Body of pancreas (tissue), 4 donors: ENCODE measurements around the gene WDR38. TPM values are rescaled to one million over a fixed set of nuclear protein-coding genes. Genes with fewer than 3 reads are reported as not detected.

Source experiments
- ATAC-seq: fragments of 150-250 bp; one replicate; pipeline ENCODE4 v1.9.1; 2016
- DNase-seq, 4 donors: peaks; one replicate each; pipeline ENCODE4 v3.0.0-alpha.2; 2019
- H3K27ac ChIP-seq, 4 donors: fragments of 200-600 bp; sonication (generic); 1 replicate in 3 of 4; 2 replicates in 1 of 4; pipeline versions ENCODE4 v1.5.1 to v1.6.1; 2016 to 2019; ENCODE audit warnings: mild to moderate bottlenecking in 1 of 4, mixed read lengths in 1 of 4, moderate library complexity in 1 of 4
- H3K27me3 ChIP-seq, 2 donors: fragments of 200-600 bp; sonication (generic); one replicate each; pipeline ENCODE4 v1.6.0; 2016; ENCODE audit warnings: mild to moderate bottlenecking in 1 of 2
- H3K36me3 ChIP-seq, 2 donors: fragments of 200-600 bp; sonication (generic); replicated peaks in 1 of 2; 2 replicates each; pipeline ENCODE4 v1.5.1; 2016; ENCODE audit warnings: low read depth in 2 of 2; ENCODE audit not compliant: insufficient read depth in 1 of 2
- H3K4me1 ChIP-seq: fragments of 200-600 bp; sonication (generic); one replicate; pipeline ENCODE4 v1.6.0; 2016
- H3K4me3 ChIP-seq, 2 donors: fragments of 200-600 bp; sonication (generic); 1 replicate in 1 of 2; 2 replicates in 1 of 2; pipeline ENCODE4 v1.5.1; 2016 to 2019
- H3K9me3 ChIP-seq, 3 donors: fragments of 200-600 bp; sonication (generic); 1 replicate in 2 of 3; 2 replicates in 1 of 3; pipeline ENCODE4 v1.5.1; 2016
- CTCF ChIP-seq, 7 experiments: fragments of 450-650 bp in 4 of 7; fragments of 200-600 bp in 3 of 7; sonication (generic) in 3 of 7; IDR thresholded peaks; one replicate each; pipeline ENCODE4 v1.5.1; 2016 to 2019; ENCODE audit warnings: antibody characterized with exemption in 7 of 7
- POLR2A ChIP-seq, 3 donors: fragments of 450-650 bp; IDR thresholded peaks; one replicate each; pipeline ENCODE4 v1.6.1; 2016; ENCODE audit warnings: antibody characterized with exemption in 3 of 3, mild to moderate bottlenecking in 2 of 3
- whole genome bisulfite sequencing, 2 donors: methylation state at CpG; one replicate each; pipeline ENCODE4 v1.1.5; 2017; 5-methylcytosine and 5-hydroxymethylcytosine counted together
- intact Hi-C: fragments of 100-400 bp; cut with DNase I; formaldehyde crosslinking; loops from one replicate; pipeline ENCODE4 v1.15.1; 2023
- total RNA-seq, 2 donors: library from RNA; depleted of rRNA; stranded (reverse); fragments of >200 nt; gene quantifications; one replicate each; pipeline ENCODE4 v1.1.0, GENCODE V29; 2016

WDR38 gene
- total RNA-seq, 2 donors from 2014 or later: 0.78 TPM; not detected in 1

DNA sequence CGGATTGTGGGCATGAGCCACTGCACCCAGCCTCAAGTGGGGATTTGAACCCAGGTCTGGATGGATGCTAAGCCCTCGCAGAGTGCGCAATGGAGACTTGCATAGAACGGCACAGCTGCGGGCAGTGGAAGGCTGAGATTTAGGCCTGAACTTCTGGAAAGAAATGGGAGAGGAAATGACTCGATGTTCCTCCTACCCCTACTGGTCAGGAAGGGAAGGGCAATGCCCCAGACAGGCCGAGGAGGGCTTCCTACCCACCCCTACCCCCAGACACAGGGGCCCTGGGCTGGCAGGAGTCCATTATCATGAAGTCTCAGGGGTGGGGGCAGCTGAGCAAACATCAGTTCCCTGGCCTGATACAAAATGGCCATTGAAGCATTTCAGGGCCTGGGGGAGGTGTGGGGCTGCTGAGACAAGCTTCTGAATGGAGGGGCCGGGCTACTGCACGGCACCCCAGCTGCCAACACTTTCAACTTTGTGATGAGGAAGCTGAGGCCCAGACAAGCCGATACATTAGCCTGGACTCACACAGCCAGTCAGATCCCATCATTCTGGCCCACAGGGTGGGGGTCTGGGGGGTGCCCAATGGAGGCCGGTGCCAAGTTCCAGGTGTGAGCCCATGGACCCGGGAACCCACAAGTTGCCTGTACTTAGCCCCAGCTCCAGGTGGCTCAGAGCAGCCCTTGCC, 13.5 kb upstream of the WDR38 start:
- peak overlapping the region in 3 of 4 donors; percentile 29 to 52 (median 44) for H3K27ac ChIP-seq
- WGBS, 2 donors: 35 to 47% methylated on average over 5 to 12 of the region's 12 CpGs
- ATAC-seq (peak; percentile 38), DNase-seq (no peak)
- no peaks in the 10 kb centered on the region for H3K36me3 ChIP-seq
- peaks cover 31% of the 10 kb centered on the region for H3K4me1 ChIP-seq
- TF ChIP-seq POLR2A (IDR thresholded peaks at IDR 0.05) (no peak), CTCF (IDR thresholded peaks at IDR 0.05) (peak; percentile 29 to 53 (median 41))
- H3K27me3 ChIP-seq: no peaks in the 10 kb centered on the region
- no peak overlapping the region for H3K4me3 ChIP-seq
- no peaks in the 10 kb centered on the region for H3K9me3 ChIP-seq
- intact Hi-C loops: loop anchor here (5.0 kb wide), 1 partner anchor 37 kb away; no protein-coding TSS in a partner anchor

GRCh38 chr9:124840300-124840833, 12.9 kb upstream of the WDR38 start:
- H3K9me3 ChIP-seq: no peaks in the 10 kb centered on the region
- peaks cover 25% of the 10 kb centered on the region for H3K4me1 ChIP-seq
- intact Hi-C loops: loop anchor here (5.0 kb wide), 1 partner anchor 38 kb away; no protein-coding TSS in a partner anchor
- H3K27ac ChIP-seq: peak overlapping the region in 3 of 4 donors; percentile 29 to 52 (median 44)
- WGBS, 2 donors: 38% methylated on average over 18 of the region's 18 CpGs; no CpG with 5 or more reads in 1 of the 2 donors
- H3K4me3 ChIP-seq: no peak overlapping the region
- no peaks in the 10 kb centered on the region for H3K27me3 ChIP-seq
- DNase-seq: peak; percentile 45 to 64 (median 53)
- peak; percentile 4 to 58 (median 36) for TF ChIP-seq CTCF (IDR thresholded peaks at IDR 0.05)
- TF ChIP-seq POLR2A (IDR thresholded peaks at IDR 0.05): no peak
- H3K36me3 ChIP-seq: no peaks in the 10 kb centered on the region
- peak; percentile 68 for ATAC-seq

GRCh38 chr9:124841075-124841821, 12.0 kb upstream of the WDR38 start:
- Histone ChIP-seq H3K36me3 (no peaks in the 10 kb centered on the region), H3K4me1 (peaks cover 16% of the 10 kb centered on the region), H3K27me3 (no peaks in the 10 kb centered on the region), H3K27ac (no peak overlapping the region), H3K4me3 (no peak overlapping the region), H3K9me3 (no peaks in the 10 kb centered on the region)
- DNase-seq (no peak), ATAC-seq (no peak)
- intact Hi-C loops: loop anchor here (5.0 kb wide), 1 partner anchor 39 kb away; no protein-coding TSS in a partner anchor
- TF ChIP-seq POLR2A (IDR thresholded peaks at IDR 0.05): no peak
- TF ChIP-seq CTCF (IDR thresholded peaks at IDR 0.05): no peak
- 84 to 88% methylated on average over 14 of the region's 14 CpGs for WGBS, 2 donors

DNA sequence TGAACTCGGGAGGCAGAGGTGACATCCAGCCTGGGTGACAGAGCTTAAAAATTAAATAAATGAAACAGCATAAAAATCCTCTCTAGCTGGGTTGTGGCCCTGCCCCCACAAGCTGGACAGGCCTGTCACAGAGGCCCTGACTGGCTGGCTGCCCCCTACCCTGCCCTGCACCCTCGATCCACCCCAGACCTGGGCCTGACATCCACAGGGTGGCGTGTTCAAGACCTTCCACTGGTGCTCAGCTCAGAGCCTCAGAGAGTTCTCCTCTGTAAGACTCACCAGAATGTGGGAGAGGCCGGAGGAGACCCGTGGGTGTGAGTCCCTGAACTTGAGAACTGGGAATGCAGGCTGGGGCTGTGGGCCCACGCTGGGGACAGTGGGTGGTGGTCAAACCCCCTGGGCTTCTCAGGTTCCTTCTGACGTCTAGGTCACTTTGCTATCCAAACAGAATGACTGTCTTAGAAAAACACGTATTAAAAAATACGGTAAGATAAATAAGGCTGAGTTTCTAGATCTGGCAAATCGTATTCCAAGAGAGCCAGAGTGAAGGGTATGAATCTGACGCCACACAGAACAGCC, 9.7 kb upstream of the WDR38 start:
- H3K4me3 ChIP-seq: no peak overlapping the region
- H3K36me3 ChIP-seq: no peaks in the 10 kb centered on the region
- intact Hi-C loops: loop anchor here (5.0 kb wide), 1 partner anchor 41 kb away; no protein-coding TSS in a partner anchor
- H3K27me3 ChIP-seq: no peaks in the 10 kb centered on the region
- H3K9me3 ChIP-seq: no peaks in the 10 kb centered on the region
- no peak overlapping the region for H3K27ac ChIP-seq
- ATAC-seq: no peak
- H3K4me1 ChIP-seq: peaks cover 15% of the 10 kb centered on the region
- DNase-seq: no peak
- 75 to 80% methylated on average over 7 to 11 of the region's 11 CpGs for WGBS, 2 donors
- TF ChIP-seq POLR2A (IDR thresholded peaks at IDR 0.05): no peak
- TF ChIP-seq CTCF (IDR thresholded peaks at IDR 0.05): no peak
